HG02623 (cell line): ENCODE results near the gene MYBPC2.
"Not testable (repeated sequence)": the region's sequence is repeated elsewhere in the genome, so short reads cannot be mapped to it uniquely, and the experiment has no call there.

Experiments used
- ATAC-seq: cut with Tn5 transposase; IDR thresholded peaks from one replicate; pipeline ENCODE4 v1.9.1; 2021; ENCODE audit warnings: moderate library complexity; ENCODE audit not compliant: unreplicated experiment

The MYBPC2 gene

DNA sequence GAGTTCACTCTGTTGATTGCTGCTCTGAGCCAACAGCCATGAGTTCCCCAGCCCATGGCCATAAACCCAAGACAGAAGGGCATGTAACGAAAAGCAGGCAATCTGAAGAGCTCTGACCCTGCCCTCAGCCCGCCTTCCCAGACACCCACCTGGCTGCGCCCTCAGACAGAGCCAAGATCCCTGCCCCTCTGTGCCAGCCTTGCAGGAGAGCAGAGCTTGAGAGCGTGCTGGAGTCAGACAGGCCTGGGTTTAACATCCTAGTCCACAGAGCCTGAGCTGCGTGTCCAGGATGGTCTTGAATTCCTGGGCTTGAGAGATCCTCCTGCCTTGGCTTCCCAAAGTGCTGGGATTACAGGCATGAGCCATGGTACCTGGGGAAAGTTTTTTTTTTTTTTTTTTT, 24.6 kb downstream of the MYBPC2 start:
- ATAC-seq: no peak

DNA sequence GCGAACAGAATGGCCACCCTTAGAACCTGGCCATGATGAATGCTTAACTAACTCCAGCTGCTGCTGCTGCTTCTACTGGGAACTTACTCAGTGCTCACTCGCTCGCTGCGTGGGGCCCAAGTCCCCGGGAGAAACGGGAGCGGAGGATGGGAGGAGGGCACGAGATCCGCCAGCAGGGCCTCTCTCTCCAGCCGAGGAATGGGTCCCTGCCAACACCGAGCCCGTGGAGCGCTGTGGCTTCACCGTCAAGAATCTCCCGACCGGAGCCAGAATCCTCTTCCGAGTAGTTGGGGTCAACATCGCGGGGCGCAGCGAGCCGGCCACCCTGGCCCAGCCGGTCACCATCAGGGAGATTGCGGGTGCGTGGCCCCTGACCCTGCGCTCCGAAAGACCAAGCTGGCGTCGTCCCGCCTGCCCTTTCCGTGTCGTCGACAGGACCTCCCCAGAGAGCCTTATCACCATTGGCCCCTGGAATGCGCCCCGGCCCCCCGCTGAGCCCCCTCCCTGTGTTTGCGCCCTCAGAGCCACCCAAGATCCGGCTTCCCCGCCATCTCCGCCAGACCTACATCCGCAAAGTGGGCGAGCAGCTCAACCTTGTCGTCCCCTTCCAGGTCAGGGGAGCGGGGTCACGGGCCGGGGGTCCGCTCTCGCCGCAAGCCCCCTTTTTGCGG, 25.8 kb downstream of the MYBPC2 start:
- ATAC-seq: no peak

DNA sequence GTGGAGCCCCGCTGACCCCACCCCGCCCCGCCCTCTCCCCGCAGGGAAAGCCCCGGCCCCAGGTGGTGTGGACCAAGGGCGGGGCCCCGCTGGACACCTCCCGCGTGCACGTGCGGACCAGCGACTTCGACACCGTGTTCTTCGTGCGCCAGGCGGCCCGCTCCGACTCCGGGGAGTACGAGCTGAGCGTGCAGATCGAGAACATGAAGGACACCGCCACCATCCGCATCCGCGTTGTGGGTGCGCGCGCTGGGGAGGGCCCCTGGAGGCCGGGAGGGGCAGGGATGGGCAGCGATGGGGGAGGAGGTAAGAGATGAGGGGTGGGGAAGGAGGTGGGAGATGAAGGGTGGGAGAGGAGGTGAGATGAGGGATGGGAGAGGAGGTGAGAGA, 26.4 kb downstream of the MYBPC2 start:
- ATAC-seq: no peak

DNA sequence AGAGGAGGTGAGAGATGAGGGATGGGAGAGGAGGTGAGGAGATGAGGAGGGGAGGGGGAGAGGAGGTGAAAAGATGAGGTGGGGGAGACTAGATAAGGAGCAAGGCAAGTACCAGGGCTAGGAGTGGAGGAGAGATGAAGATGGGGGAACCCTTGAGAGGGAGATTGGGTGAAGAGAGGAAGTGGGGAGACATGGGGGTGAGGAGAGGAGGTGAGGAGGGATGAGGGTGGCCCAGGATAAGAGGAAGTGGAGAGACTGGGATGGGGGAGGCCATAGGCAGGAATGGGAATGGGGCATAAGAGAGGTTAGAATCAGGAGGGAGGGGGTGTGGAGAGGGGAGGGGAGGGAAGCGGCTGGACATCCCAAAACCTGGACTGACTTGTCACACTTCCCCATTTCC, 26.9 kb downstream of the MYBPC2 start:
- ATAC-seq: no peak

GRCh38 chr19:50460161-50460765, 27.6 kb downstream of the MYBPC2 start:
- ATAC-seq: no peak

GRCh38 chr19:50461066-50461875, 28.6 kb downstream of the MYBPC2 start:
- ATAC-seq: no peak

DNA sequence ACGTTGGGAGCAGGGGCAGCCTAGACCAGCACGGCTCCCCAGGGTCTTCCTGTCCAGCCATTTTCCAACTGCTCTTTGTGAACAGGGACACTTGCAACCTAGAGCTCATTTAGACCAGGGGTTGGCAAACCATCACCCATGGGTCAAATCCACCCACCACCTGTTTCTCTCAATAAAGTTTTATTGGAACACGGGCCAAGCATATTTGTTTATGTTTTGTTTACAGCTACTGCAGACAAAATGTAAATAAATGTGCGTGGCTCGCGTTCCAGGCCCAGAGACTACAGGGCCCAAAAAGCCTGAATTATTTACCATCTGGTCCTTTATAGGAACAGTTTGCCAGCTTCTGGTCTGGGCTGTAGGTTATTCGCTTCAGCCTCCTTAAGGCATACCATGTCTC, 30.3 kb downstream of the MYBPC2 start:
- ATAC-seq: no peak

DNA sequence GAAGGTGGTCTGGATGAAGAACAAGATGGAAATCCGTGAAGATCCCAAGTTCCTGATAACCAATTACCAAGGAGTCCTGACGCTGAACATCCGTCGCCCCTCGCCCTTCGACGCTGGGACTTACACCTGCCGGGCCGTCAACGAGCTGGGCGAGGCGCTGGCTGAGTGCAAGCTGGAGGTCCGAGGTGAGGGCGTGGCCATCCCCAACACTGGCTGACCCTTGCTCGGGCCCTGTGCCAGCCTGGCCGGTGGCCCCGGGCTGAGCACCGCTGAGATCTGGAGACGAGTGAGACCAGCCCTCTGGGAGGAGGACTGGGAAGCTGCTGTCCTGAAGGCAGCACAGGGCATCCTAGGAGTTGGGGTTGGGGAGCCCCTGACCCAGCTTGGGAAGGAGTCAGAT, 31.7 kb downstream of the MYBPC2 start:
- no peak for ATAC-seq

DNA sequence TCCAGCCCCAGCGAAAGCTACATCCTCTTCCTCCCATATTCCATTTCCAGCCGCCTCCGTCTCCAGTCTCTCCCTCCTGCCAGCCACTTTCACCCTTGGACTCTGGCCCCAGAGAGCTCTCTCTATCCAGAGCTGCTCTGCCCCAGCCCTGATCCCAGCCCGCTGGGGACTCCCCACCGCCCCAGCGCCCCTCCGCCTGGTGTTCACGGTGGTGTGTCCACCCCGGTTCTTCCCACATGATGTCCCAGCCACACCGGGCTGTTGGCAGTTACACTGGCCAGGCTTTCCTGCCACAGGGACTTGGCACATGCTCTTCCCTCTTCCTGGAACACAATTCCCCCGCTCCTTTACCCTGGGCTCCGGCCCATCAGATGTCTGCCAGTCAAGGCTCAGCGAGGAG, 32.3 kb downstream of the MYBPC2 start:
- ATAC-seq: no peak

- no peak for ATAC-seq
Measured at GRCh38 chr19:50465986-50466705, 33.5 kb downstream of the MYBPC2 start.

DNA sequence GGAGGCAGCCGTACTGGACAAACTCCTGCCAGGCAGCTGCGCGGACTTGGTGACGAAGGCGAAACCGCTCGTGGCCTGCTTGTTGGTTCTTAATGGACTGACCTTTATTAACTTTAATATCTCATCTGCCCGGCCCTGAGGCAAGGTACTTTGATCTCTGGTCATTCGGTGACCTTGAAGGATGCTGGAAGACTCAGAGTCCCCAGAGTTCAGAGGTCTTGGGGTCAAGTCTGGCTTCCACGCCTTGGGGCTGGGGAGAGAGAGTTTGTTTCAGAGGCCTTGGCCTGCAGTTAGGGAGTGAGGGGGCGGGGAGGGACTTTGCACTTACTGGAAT, 34.0 kb downstream of the MYBPC2 start:
- no peak for ATAC-seq

DNA sequence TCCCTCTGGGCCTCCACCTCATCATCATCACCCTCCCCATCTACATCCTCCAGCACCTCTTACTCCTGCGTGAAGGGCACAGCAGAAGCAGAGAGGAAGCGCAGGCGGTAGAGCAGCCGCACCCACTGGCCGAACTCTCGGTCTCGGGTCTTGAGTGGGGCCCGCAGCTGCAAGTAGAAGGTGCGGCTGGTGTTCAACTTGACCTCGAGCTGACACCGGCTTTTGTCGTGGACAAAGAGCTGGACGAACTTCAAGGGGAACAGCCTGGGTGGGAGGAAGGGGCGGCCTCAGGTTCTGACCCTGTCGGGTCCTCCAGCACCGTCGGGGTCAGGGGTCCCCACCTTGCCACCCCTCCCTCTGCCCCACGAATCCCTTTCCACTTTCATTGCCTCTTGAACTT, 34.9 kb downstream of the MYBPC2 start:
- ATAC-seq: no peak

DNA sequence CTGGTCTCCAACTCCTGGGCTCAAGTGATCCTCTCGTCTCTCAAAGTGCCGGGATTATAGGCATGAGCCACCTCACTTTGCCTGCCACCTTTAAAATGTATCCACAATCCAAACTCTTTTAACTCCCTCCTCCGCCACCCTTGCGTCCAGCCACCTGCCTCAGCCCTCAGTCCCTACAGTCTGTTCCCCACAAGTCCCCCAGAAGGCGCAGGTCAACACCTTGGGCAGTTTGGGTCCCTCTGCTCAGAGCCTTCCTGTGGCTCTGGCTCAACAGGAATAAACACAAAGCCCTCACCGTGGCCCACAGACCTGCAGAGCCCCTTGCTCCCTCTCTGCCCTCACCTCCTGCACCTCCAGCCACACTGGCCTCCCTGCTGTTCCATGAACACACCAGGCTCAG, 36.1 kb downstream of the MYBPC2 start:
- ATAC-seq: no peak

DNA sequence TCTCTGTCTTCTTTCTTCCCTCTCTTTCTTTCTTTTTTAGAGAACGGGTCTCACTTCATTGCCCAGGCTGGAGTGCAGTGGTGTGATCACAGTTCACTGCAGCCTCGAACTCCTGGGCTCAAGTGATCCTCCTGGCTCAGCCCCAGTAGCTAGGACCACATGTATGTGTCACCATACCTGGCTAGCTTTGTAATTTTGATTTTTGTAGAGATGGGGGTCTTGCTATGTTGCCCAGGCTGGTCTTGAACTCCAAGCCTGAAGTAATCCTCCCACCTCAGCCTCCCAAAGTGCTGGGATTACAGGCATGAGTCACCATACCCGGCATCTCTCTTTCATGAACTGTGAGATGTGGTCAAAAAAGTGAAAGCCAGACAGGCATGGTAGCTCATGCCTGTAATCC, 40.6 kb downstream of the MYBPC2 start:
- not testable (repeated sequence) for ATAC-seq

DNA sequence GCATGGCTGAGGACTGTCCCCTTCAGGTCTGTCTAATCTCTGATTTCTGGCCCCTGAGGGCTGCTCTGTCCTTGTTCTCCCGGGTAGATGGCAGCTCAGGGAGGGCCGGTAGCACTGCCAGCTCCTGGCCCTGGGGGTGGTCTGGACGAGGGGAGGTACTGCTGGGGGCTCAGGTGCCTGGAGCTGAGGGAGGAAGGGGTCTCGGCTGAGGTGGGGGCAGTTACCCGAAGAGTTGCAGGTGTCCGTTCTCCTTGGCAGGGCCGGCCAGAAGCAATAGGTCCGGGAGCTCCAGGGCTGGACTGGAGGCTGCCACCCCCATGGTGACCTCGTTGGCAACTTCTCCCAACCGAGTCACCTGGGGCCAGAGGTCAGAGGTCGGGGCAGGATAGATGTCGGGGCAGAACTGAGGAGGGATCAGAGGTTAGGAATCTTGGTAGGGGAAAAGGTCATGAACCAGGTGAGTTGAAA, 42.4 kb downstream of the MYBPC2 start:
- no peak for ATAC-seq

- ATAC-seq: peak; percentile 3
Measured at GRCh38 chr19:50475736-50476223, 43.1 kb downstream of the MYBPC2 start.

DNA sequence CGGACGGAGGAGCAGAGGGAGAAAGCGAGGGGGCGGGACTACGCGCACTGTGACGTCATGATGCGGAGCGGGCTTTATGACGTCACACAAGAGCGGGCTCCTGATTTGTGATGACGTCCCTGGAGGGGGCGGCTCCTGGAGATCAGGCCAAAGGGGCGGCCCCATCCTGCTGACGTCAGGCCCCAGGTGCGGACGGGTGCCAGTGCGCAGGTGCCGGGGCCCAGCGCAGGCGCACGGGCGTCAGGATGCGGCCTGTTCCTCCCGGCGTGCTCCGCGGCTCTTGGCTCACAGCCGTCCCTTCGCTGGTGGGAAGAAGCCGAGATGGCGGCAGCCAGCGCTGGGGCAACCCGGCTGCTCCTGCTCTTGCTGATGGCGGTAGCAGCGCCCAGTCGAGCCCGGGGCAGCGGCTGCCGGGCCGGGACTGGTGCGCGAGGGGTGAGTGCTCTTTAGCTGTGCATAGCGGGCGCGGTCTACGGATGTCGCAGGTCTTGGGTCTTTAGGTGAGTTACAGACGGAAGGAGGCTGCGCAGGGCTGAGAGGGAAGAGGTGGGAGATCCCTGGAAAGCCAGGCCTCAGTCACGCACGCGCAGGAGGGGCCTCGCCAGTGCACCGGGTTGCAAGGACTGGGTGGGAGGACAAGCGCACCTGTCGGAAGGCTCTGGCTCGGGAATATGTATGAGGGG, 43.7 kb downstream of the MYBPC2 start, which contains the start of the genes EMC10 and GARIN5A:
Gene EMC10 (plus strand): TSS at position 284 of the 683 bp plus-strand sequence. CDS start 38 bp downstream, at position 322.
Gene GARIN5A (minus strand): TSS at position 625 of the 683 bp plus-strand sequence. CDS start 460 bp downstream, at position 165.
- peak; percentile 76 for ATAC-seq

- ATAC-seq: no peak
Measured at GRCh38 chr19:50476907-50477238, 44.2 kb downstream of the MYBPC2 start.

DNA sequence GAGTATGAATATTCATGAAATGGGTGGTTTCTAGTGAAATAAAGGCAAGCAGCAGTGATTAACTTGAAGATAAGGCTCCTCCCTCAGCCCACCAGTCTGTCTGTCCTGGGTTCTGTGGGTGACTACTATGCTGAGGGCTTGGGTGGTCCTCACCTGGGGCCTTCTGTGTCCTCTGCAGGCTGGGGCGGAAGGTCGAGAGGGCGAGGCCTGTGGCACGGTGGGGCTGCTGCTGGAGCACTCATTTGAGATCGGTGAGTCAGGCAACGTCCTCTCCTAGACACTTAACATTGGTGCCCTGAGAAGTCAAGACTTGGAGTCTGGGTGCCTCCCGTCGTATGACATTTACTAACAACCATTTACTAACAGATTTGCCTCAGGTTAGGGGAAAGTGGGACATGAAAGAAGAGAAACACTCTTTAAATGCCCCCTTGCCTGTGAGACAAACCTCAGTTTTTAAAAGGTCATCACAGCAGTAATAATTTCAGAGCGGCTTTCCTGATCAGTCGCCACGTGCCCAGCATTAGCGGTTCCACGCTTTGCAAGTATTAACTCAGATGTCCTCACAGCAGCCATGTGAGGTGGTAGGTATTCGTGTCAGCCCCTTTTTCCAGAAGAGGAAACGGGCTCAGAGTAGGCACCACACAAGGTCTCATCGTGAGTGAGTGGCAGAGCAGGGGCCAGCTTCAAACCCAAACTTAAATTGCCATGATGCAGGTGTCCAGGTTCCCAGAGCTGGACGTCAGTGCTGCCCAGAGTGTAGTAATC, 45.2 kb downstream of the MYBPC2 start:
- ATAC-seq: no peak
